ENCODE data around the gene C3orf80.
"Not testable (repeated sequence)": the region's sequence is repeated elsewhere in the genome, so short reads cannot be mapped to it uniquely, and the experiment has no call there.

Gene C3orf80

DNA sequence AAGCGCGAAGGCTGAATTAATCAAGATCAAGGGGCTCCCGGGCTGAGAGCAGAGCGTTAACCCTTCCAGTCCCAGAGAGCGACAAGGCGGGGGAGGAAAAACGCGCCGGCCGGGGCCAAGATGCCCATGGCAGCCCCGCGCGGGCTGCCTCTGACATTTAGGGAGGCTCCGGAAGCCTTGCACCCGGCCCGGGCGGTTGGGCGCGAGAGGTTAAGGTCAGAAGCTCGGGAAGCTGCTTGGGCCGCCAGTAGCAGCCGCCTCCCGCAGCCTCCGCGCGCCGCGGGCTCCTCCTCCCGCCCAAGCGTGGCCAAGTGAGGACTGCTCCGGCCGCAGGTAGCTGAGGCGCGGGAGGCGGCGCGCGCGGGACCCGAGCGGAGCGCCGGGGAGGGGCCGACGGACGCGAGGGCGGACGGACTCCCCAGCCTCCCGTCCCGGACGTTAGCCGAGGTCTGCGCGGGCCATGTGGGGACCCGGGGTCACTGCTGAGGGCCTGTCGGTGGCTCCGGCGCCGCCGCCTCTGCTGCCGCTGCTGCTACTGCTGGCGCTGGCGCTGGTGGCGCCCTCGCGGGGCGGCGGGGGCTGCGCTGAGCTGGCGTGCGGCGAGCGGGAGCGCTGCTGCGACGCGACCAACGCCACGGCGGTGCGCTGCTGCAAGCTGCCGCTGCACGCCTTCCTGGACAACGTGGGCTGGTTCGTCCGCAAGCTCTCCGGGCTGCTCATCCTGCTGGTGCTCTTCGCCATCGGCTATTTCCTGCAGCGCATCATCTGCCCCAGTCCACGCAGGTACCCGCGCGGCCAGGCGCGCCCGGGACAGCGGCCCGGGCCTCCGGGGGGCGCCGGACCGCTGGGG is at the start of gene C3orf80:
C3orf80 (plus strand) TSS at position 247 of the 850 bp plus-strand sequence; CDS start at position 461, 214 bp downstream.
- peak in 1 of 2 donors; percentile 30 for DNase-seq (ENCODE audit: low read depth in 2 of 2)

GRCh38 chr3:160176923-160177322 is 48.3 kb upstream of the C3orf80 start:
- no peak for DNase-seq (ENCODE audit: low read depth in 2 of 2)

GRCh38 chr3:160178661-160179060 is 46.6 kb upstream of the C3orf80 start:
- DNase-seq (ENCODE audit: low read depth in 2 of 2): not testable (repeated sequence)

- DNase-seq (ENCODE audit: low read depth in 2 of 2): not testable (repeated sequence)
Measured at GRCh38 chr3:160179403-160179802, 45.8 kb upstream of the C3orf80 start.

DNA sequence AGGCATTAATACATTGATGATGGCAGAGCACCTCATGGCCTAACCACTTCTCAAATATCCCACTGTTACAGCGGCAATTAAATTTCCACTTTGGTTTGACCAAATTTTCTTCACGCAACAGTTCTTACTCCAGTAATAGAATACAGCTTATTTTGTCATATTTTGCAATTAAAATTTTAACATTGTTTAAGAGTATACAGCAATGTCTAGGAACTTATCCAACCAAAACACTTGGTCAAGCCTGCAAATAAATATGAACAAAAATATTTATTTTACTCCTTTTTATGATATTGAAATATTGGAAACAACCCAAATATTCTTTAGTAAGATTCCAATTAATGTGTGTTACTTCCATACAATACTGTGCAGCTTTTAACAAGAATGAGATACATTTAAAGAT is 45.3 kb upstream of the C3orf80 start:
- DNase-seq (ENCODE audit: low read depth in 2 of 2): no peak

DNA sequence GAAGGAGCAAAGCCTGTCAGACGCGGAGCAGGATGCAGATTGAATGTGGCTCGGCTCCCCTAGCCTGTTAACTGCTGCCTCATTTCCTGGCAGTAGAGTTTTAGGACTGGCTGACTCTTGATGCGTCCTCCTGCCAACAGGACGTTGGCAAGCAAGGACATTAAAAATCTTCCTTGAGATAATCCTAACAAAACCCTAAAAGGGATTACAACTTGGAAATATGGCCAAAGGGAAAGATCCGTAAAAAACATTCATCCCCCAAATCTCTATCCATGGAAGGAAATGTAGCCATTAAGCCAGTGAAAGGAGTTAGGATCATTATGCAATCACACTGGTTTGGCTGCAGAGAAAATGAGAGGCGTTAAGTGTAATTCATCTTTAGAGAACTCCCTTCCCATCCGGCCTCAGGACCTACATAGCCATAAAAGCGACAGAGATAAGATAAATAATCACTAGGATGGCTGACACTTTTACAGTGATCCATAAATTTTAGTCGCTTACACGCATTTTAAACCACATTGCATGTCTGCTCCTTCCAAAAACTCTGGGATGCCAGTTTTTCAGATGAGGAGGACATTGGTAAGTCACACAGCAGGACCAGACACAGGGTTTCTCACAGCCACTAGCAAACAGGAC is 44.5 kb upstream of the C3orf80 start:
- no peak for DNase-seq (ENCODE audit: low read depth in 2 of 2)

DNA sequence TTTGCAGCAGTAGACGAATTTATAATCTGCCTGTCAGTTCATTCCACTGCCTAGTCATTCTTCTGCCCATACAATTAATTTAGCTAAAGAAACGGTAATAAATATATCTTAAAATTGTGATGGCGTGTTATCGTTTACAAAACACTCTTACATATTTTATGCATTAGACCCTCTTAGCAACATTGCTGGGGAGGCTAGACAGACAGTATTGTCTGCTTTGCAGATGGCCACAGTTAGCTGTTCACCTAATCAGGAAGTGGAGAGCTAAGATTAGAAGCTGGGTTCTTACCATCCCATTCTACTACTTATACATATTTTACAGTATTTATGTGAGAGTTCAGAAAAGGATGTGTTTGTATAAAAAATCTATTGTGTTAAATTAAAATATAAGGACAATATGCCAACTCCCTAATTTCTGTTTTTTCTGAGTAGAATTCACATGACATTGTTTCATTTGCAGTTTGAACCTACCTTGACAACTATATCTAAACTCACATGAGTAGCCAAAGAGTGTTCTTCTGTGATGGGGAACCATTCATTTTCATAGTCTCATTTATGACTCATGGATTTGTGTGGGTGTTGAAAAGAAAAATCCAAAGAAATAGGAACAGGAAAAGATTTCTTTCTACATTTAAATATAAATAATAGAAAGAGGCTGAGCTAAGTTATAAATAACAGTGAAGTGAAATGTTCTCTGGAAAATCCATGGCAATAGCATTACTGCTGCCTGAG is 41.7 kb upstream of the C3orf80 start:
- no peak for DNase-seq (ENCODE audit: low read depth in 2 of 2)

- no peak for DNase-seq (ENCODE audit: low read depth in 2 of 2)
Measured at GRCh38 chr3:160184655-160185054, 40.6 kb upstream of the C3orf80 start.

DNA sequence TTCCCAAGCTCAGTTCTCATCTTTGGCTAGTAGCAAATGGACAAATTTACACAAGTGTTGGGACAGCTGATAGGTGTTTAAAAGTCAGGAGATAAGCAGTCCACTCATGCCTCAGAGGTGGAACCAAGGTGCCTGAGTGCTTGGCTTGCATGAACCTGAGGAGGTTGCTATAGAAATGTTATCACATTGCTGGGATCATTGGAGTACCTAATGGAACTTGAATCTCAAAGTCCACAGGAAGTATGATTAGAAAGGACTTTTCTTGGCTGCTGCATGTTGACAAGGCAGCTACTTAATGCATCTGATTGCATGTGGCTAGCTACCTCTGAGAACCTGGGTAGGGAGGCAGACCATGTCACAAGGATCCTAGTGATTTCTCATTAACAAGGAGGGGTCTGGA is 39.5 kb upstream of the C3orf80 start:
- no peak for DNase-seq (ENCODE audit: low read depth in 2 of 2)

- no peak for DNase-seq (ENCODE audit: low read depth in 2 of 2)
Measured at GRCh38 chr3:160187288-160187687, 37.9 kb upstream of the C3orf80 start.

DNA sequence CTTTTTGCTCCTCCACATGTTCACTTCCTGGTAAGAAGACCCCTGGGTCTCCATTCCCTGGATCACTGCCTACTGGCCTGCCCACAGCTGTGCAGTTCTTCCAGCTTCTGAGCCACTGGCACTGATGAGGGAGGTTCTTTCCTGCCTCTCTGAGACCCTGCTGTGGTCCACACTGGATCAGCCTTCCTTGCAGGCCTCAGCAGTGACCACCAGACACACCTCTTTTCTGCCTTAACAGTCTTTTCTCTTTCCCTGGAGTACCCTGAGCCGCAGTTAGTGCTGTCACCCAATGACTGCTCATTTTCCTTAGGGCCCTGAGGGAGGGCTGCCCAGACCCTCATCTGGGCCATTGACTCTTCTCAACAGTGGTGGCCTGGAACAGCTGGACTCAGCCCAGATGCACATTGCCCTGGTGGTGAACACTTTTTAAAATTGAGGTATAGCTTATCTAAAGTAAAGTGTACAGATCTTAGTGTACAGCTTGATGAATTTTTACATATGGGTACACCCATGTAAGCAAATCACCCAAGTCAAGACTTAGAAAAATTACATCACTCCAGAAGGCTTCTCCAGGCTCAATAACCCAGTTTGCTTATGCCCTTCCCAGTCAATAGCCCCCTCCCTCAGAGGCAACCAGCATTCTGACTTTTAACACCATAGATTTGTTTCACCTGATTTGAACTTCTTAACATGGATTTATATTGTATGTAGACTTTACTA is 32.8 kb upstream of the C3orf80 start:
- no peak for DNase-seq (ENCODE audit: low read depth in 2 of 2)

- no peak for DNase-seq (ENCODE audit: low read depth in 2 of 2)
Measured at GRCh38 chr3:160193644-160194192, 31.5 kb upstream of the C3orf80 start.

DNA sequence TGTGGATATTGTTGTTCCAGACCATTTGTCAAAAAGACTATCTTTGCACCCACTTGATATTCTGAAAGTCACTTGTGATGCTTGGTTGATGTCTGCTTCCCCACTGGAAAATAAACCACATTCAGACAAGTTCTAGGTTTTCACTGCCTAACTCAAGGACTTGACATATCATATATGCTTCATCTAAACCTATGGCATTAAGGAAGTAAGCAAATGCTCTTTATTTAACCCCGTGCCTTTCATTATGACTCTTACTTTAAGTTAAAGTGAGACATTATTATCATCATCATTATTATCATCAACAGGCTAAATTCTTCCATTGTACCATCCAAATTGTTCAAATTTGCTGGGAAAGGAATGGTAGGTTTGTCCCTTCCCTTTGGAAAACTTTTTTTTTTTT is 30.8 kb upstream of the C3orf80 start:
- no peak for DNase-seq (ENCODE audit: low read depth in 2 of 2)

DNA sequence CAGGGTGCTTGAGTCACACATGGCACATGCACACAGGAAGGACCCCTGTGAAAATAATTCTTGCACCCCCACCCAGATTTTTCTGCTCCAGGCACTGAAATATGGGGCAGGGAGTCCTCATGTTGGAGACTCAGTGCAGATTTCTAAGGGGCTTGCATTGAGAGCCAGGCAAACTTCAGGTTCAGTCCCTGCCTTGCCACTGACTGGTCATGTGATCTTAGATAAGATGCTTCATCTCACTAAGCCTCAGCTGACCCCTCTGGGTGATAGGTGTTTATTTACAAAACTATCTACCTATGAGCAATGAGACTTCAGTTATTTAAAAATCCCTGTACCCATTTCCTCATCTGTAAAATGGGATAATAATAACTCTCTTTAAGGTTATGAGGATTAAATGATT is 30.1 kb upstream of the C3orf80 start:
- no peak for DNase-seq (ENCODE audit: low read depth in 2 of 2)

- DNase-seq (ENCODE audit: low read depth in 2 of 2): no peak
Measured at GRCh38 chr3:160196511-160197104, 28.6 kb upstream of the C3orf80 start.

DNA sequence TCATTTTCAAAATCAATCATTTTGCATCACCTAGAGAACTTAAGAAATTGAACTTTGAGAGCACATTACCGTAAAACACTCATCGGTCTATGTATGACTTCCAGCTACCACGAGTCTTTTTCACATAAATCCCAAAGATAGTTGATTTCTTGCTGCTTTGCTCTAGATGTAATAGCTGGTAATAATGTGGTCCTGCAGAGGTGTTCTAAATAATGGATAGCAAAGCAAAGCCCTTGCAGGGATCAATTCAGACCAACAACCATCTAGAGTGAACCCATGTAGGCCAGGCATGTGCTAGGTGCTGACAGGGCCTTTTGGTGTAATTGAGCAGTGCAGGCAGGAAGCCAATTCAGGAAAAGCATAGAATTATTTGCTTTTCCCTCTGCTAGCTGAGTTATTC is 26.1 kb upstream of the C3orf80 start:
- no peak for DNase-seq (ENCODE audit: low read depth in 2 of 2)

- no peak for DNase-seq (ENCODE audit: low read depth in 2 of 2)
Measured at GRCh38 chr3:160200353-160200752, 24.9 kb upstream of the C3orf80 start.

DNA sequence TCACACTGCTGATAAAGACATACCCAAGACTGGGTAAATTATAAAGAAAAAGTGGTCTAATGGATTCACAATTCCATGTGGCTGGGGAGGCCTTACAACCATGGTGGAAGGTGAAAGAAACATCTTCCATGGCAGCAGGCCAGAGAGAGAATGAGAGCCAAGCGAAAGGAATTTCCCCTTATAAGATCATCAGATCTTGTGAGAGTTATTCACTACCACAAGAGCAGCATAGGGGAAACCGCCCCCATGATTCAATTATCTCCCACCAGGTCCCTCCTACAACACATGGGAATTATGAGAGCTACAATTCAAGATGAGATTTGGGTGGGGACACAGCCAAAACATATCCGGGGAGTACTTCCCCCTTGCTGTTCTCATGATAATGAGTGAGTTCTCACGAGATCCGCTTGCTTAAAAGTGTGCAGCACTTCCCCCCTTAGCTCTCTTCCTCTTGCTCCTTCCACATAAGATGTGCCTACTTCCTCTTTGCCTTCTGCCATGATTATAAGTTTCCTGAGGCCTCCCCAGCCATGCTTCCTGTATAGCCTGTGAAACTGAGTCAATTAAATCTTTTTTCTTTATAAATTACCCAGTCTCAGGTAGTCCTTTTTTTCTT is 20.7 kb upstream of the C3orf80 start:
- DNase-seq (ENCODE audit: low read depth in 2 of 2): not testable (repeated sequence)

- no peak for DNase-seq (ENCODE audit: low read depth in 2 of 2)
Measured at GRCh38 chr3:160205606-160206005, 19.6 kb upstream of the C3orf80 start.

GRCh38 chr3:160210341-160210740 is 14.9 kb upstream of the C3orf80 start:
- no peak for DNase-seq (ENCODE audit: low read depth in 2 of 2)

DNA sequence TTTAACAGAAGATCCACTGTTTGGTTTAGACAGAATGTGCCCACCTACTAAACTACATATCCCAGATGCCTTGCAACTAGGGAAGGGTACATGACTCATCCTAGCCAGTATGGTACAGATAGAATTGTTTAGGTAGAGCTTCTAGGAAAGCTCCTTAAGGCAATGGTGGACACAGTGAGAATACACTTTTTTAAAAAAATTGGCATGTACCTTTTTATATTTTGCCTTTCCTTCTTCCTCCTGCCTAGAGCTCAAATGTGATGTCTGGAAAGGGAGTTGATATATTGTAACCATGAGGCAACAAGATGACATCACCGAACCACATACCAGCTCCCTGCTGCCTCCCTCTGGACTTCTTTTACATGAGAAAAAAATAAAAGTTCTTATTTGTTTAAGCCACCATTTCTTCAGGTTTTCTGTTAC is 14.4 kb upstream of the C3orf80 start:
- no peak for DNase-seq (ENCODE audit: low read depth in 2 of 2)

Measured in activated CD4-positive, alpha-beta T cell treated with anti-CD3 and anti-CD28 coated beads for 24 hours (primary cell).